Measurements from ENCODE around the gene SLC4A8.
"Not testable (repeated sequence)": the region's sequence is repeated elsewhere in the genome, so short reads cannot be mapped to it uniquely, and the experiment has no call there.

Gene SLC4A8

GRCh38 chr12:51482929-51483697 is 58.5 kb downstream of the SLC4A8 start:
- no peak for DNase-seq

GRCh38 chr12:51484119-51484518 is 59.5 kb downstream of the SLC4A8 start:
- no peak for DNase-seq

GRCh38 chr12:51488281-51488680 is 63.6 kb downstream of the SLC4A8 start:
- no peak for DNase-seq

GRCh38 chr12:51493281-51493680 is 68.7 kb downstream of the SLC4A8 start:
- DNase-seq, result no peak

GRCh38 chr12:51496895-51497294 is 72.3 kb downstream of the SLC4A8 start:
- no peak for DNase-seq

- DNase-seq, result no peak
Observed at GRCh38 chr12:51504851-51505250, 80.2 kb downstream of the SLC4A8 start.

- no peak for DNase-seq
Observed at GRCh38 chr12:51505360-51506105, 80.9 kb downstream of the SLC4A8 start.

GRCh38 chr12:51507178-51507577 is 82.5 kb downstream of the SLC4A8 start:
- no peak for DNase-seq

GRCh38 chr12:51508285-51508684 is 83.7 kb downstream of the SLC4A8 start:
- DNase-seq, result no peak

- DNase-seq, result no peak
Observed at GRCh38 chr12:51511546-51512260, 87.1 kb downstream of the SLC4A8 start.

GRCh38 chr12:51512438-51512837 is 87.8 kb downstream of the SLC4A8 start:
- no peak for DNase-seq

GRCh38 chr12:51515037-51515436 is 90.4 kb downstream of the SLC4A8 start:
- DNase-seq, result not testable (repeated sequence)

- DNase-seq, result no peak
Observed at GRCh38 chr12:51517316-51517715, 92.7 kb downstream of the SLC4A8 start.

- no peak for DNase-seq
Observed at GRCh38 chr12:51517800-51518199, 93.2 kb downstream of the SLC4A8 start.

- DNase-seq, result no peak
Observed at GRCh38 chr12:51519755-51520154, 95.1 kb downstream of the SLC4A8 start.

- DNase-seq, result no peak
Observed at GRCh38 chr12:51520576-51521325, 96.1 kb downstream of the SLC4A8 start.

- DNase-seq, result no peak
Observed at GRCh38 chr12:51521554-51522276, 97.1 kb downstream of the SLC4A8 start.

- no peak for DNase-seq
Observed at GRCh38 chr12:51522696-51523095, 98.1 kb downstream of the SLC4A8 start.

GRCh38 chr12:51524386-51524901 is 99.8 kb downstream of the SLC4A8 start:
- no peak for DNase-seq

- DNase-seq, result no peak
Observed at GRCh38 chr12:51525518-51525917, 100.9 kb downstream of the SLC4A8 start.

GRCh38 chr12:51527966-51528365 is 103.3 kb downstream of the SLC4A8 start:
- DNase-seq, result no peak

Data from NCI-H1417 treated with DMSO at 0.1 percent for 48 hours (cell line).